ENCODE measurements around the gene LRCH3. TPM values are rescaled to one million over a fixed set of nuclear protein-coding genes. Genes with fewer than 3 reads are reported as not detected.

LRCH3 gene
- total and polyA plus RNA-seq, 11 donors: 11.1 to 40.3 (median 24.0) TPM

GRCh38 chr3:197791892-197792647 lies 1.0 kb downstream of the LRCH3 start:
- Histone ChIP-seq H3K4me3 (peak overlapping the region; percentile 45 to 95 (median 86)), H3K9me3 (no peaks in the 10 kb centered on the region), H3K4me1 (peaks cover 0 to 40% (median 23%) of the 10 kb centered on the region in 12 donors), H3K27me3 (no peaks in the 10 kb centered on the region), H3K27ac (peak overlapping the region; percentile 78 to 98 (median 96)), H3K36me3 (peaks cover 0 to 11% (median 0%) of the 10 kb centered on the region in 9 donors)
- intact Hi-C loops (cut with DNase I): loop anchor here in 2 of 10 donors (2.0 to 10.0 kb wide), 2 partner anchors 41 to 77 kb away; no protein-coding TSS in a partner anchor
- WGBS, 4 donors: 19 to 23% (median 21%) methylated on average over 25 of the region's 25 CpGs
- ATAC-seq (peak; percentile 40 to 48 (median 44)), DNase-seq (no peak)
- no peak for TF ChIP-seq CTCF (IDR thresholded peaks at IDR 0.05)
- TF ChIP-seq POLR2A (IDR thresholded peaks at IDR 0.05): no peak

GRCh38 chr3:197793247-197793646 lies 2.2 kb downstream of the LRCH3 start:
- TF ChIP-seq CTCF (IDR thresholded peaks at IDR 0.05) (no peak), POLR2A (IDR thresholded peaks at IDR 0.05) (no peak)
- no peak for ATAC-seq
- 20 to 29% (median 23%) methylated on average over 2 of the region's 2 CpGs for WGBS, 4 donors
- Histone ChIP-seq H3K9me3 (no peaks in the 10 kb centered on the region), H3K36me3 (peaks cover 0 to 5% (median 0%) of the 10 kb centered on the region in 9 donors), H3K27ac (peak overlapping the region in 1 of 12 donors; percentile 39), H3K27me3 (no peaks in the 10 kb centered on the region), H3K4me3 (peak overlapping the region in 2 of 12 donors; percentile 90 to 91), H3K4me1 (peaks cover 0 to 47% (median 27%) of the 10 kb centered on the region in 12 donors)
- no peak for DNase-seq
- intact Hi-C loops (cut with DNase I): loop anchor here in 1 of 10 donors (10.0 kb wide), 1 partner anchor 78 kb away; no protein-coding TSS in a partner anchor

GRCh38 chr3:197794115-197794514 lies 3.1 kb downstream of the LRCH3 start:
- Histone ChIP-seq H3K4me3 (no peak overlapping the region), H3K27me3 (no peaks in the 10 kb centered on the region), H3K36me3 (no peaks in the 10 kb centered on the region), H3K4me1 (peaks cover 0 to 55% (median 35%) of the 10 kb centered on the region in 12 donors), H3K27ac (no peak overlapping the region), H3K9me3 (no peaks in the 10 kb centered on the region)
- no peak for ATAC-seq
- TF ChIP-seq POLR2A (IDR thresholded peaks at IDR 0.05) (no peak), CTCF (IDR thresholded peaks at IDR 0.05) (no peak)
- intact Hi-C loops (cut with DNase I): loop anchor here in 1 of 10 donors (10.0 kb wide), 1 partner anchor 79 kb away; no protein-coding TSS in a partner anchor
- no peak for DNase-seq
- WGBS, 4 donors: 75 to 92% (median 89%) methylated on average over 1 of the region's 1 CpG

GRCh38 chr3:197795200-197795599 lies 4.1 kb downstream of the LRCH3 start:
- ATAC-seq: no peak

More at GRCh38 chr3:197795200-197795599, 4.1 kb downstream of the LRCH3 start:
- TF ChIP-seq POLR2A (IDR thresholded peaks at IDR 0.05): no peak
- no peak for TF ChIP-seq CTCF (IDR thresholded peaks at IDR 0.05)
- Histone ChIP-seq H3K27ac (no peak overlapping the region), H3K9me3 (no peaks in the 10 kb centered on the region), H3K36me3 (no peaks in the 10 kb centered on the region), H3K4me1 (peaks cover 2 to 63% (median 41%) of the 10 kb centered on the region in 12 donors), H3K4me3 (no peak overlapping the region), H3K27me3 (no peaks in the 10 kb centered on the region)
- no peak for DNase-seq
- 90 to 100% (median 95%) methylated on average over 1 of the region's 1 CpG for WGBS, 4 donors
- intact Hi-C loops (cut with DNase I): loop anchor here in 1 of 10 donors (10.0 kb wide), 1 partner anchor 80 kb away; no protein-coding TSS in a partner anchor

All from heart left ventricle (tissue), 16 donors.